ENCODE measurements around the gene STK39. TPM values are rescaled to one million over a fixed set of nuclear protein-coding genes. Genes with fewer than 3 reads are reported as not detected.

Gene STK39
- polyA plus RNA-seq, 1 donor (not counting 4 experiments of a cell fraction or from before 2014, with no cell fraction given), result 20.7 TPM

- Histone ChIP-seq H3K9ac (ENCODE audit: control insufficient read depth, extremely low read depth, insufficient read depth, low read length) (no peak overlapping the region), H3K79me2 (ENCODE audit: control insufficient read depth, insufficient read depth, low read length) (peaks cover 8% of the 10 kb centered on the region)
- dilution Hi-C loops (cut with MboI; ENCODE audit: extremely low pct_ligation_motif_present, low sequenced_read_pairs), result no loop called here
Measured at GRCh38 chr2:168182550-168183249, 64.7 kb downstream of the STK39 start.

GRCh38 chr2:168181825-168182224, 65.6 kb downstream of the STK39 start:
- Histone ChIP-seq H3K36me3 (ENCODE audit: control insufficient read depth in 2 of 2, extremely low read depth in 1 of 2, insufficient read depth in 2 of 2, low read length in 2 of 2) (peaks cover 0 to 3% of the 10 kb centered on the region in 2 experiments), H3K4me3 (ENCODE audit: control insufficient read depth in 2 of 3, extremely low read depth in 1 of 3, insufficient read depth in 2 of 3, low read depth in 1 of 3, low read length in 3 of 3) (no peak overlapping the region), H4K20me1 (ENCODE audit: control insufficient read depth, extremely low read depth, insufficient read depth, low read length) (no peaks in the 10 kb centered on the region), H3K27me3 (ENCODE audit: control insufficient read depth, extremely low read depth, insufficient read depth, low read length) (no peaks in the 10 kb centered on the region), H3K79me2 (ENCODE audit: control insufficient read depth, insufficient read depth, low read length) (peaks cover 8% of the 10 kb centered on the region), H3K4me1 (ENCODE audit: control insufficient read depth, extremely low read depth, insufficient read depth, low read length) (peaks cover 30% of the 10 kb centered on the region), H3K4me2 (ENCODE audit: control insufficient read depth, extremely low read depth, insufficient read depth, low read depth, low read length) (no peak overlapping the region), H3K9me3 (ENCODE audit: control insufficient read depth, low read depth, low read length) (no peaks in the 10 kb centered on the region), H3K9ac (ENCODE audit: control insufficient read depth, extremely low read depth, insufficient read depth, low read length) (no peak overlapping the region), H3K9me1 (ENCODE audit: control insufficient read depth, extremely low read depth, insufficient read depth, low read length) (no peaks in the 10 kb centered on the region), H2AFZ (ENCODE audit: control insufficient read depth, low read length) (no peak overlapping the region), H3K27ac (ENCODE audit: control insufficient read depth, insufficient read depth, low read length) (no peak overlapping the region)
- dilution Hi-C loops (cut with MboI; ENCODE audit: extremely low pct_ligation_motif_present, low sequenced_read_pairs), result no loop called here
- no peak for TF ChIP-seq EZH2 (IDR thresholded peaks at IDR 0.05; ENCODE audit: low read length)
- no peak for TF ChIP-seq CTCF (optimal IDR thresholded peaks at IDR 0.05 in 1 of 3, IDR thresholded peaks at IDR 0.05 in 1 of 3, conservative IDR thresholded peaks at IDR 0.05 in 1 of 3; ENCODE audit: extremely low read depth in 1 of 3, insufficient read depth in 2 of 3, low read length in 3 of 3)
- DNase-seq (ENCODE audit: low read depth, low spot score), result no peak
- FAIRE-seq, result no peak

More at GRCh38 chr2:168182550-168183249, 64.7 kb downstream of the STK39 start:
- no peaks in the 10 kb centered on the region for H3K9me3 ChIP-seq (ENCODE audit: control insufficient read depth, low read depth, low read length)
- no peak overlapping the region for H3K4me2 ChIP-seq (ENCODE audit: control insufficient read depth, extremely low read depth, insufficient read depth, low read depth, low read length)
- no peaks in the 10 kb centered on the region for H4K20me1 ChIP-seq (ENCODE audit: control insufficient read depth, extremely low read depth, insufficient read depth, low read length)
- no peak overlapping the region for H2AFZ ChIP-seq (ENCODE audit: control insufficient read depth, low read length)
- no peak overlapping the region for H3K4me3 ChIP-seq (ENCODE audit: control insufficient read depth in 2 of 3, extremely low read depth in 1 of 3, insufficient read depth in 2 of 3, low read depth in 1 of 3, low read length in 3 of 3)
- FAIRE-seq (no peak), DNase-seq (ENCODE audit: low read depth, low spot score) (no peak)
- no peaks in the 10 kb centered on the region for H3K27me3 ChIP-seq (ENCODE audit: control insufficient read depth, extremely low read depth, insufficient read depth, low read length)
- TF ChIP-seq EZH2 (IDR thresholded peaks at IDR 0.05; ENCODE audit: low read length) (no peak), CTCF (optimal IDR thresholded peaks at IDR 0.05 in 1 of 3, IDR thresholded peaks at IDR 0.05 in 1 of 3, conservative IDR thresholded peaks at IDR 0.05 in 1 of 3; ENCODE audit: extremely low read depth in 1 of 3, insufficient read depth in 2 of 3, low read length in 3 of 3) (no peak)
- H3K36me3 ChIP-seq (ENCODE audit: control insufficient read depth in 2 of 2, extremely low read depth in 1 of 2, insufficient read depth in 2 of 2, low read length in 2 of 2), result peaks cover 0 to 3% of the 10 kb centered on the region in 2 experiments
- no peak overlapping the region for H3K27ac ChIP-seq (ENCODE audit: control insufficient read depth, insufficient read depth, low read length)
- no peaks in the 10 kb centered on the region for H3K9me1 ChIP-seq (ENCODE audit: control insufficient read depth, extremely low read depth, insufficient read depth, low read length)
- peaks cover 30% of the 10 kb centered on the region for H3K4me1 ChIP-seq (ENCODE audit: control insufficient read depth, extremely low read depth, insufficient read depth, low read length)
